ENCODE measurements around the gene HOXB9. TPM values are rescaled to one million over a fixed set of nuclear protein-coding genes. Genes with fewer than 3 reads are reported as not detected.
A peak's percentile ranks its signal among the peaks of the same experiment; 100 is the strongest.

Gene HOXB9
- total and polyA plus RNA-seq, 2 of the 13 experiments (the other 11 are each of a cell fraction or from before 2014, with no cell fraction given): not detected

DNA sequence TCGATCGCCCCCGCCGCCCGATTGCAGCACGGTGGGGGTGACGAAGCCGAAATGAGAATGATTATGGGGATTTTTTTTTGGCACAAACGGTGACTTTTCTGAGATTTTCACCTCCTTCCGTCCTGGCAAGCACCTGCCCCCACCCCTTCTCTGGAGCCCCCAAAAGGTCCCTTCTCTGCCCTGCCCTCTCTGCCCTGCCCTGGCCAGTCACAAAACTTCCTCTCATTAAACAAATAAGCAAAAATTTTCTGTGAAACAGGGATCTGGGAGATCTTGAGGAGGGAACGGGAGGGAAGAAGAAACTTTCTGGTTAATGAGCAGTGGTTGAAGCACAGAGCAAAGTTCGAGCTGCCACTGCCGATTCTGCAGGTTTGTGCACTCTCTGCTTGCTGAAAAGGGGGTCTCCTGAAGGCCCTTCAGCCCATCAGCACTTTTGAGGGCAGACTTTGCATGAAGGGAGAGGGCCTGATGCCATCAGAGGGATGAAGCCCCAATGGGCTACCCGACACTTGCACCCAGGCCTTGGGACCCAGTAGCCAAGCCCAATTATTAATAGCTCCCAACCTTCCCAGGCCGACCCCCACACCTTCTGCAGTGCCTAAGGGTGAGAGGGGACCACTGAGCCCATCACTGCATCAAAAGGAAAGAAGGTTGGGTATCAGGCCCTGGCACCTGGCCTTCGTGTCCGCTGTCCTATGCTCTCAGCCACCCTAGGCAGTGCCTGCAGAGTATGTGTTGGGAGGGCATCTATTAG lies 10.0 kb downstream of the HOXB9 start:
- no peak overlapping the region for H2AFZ ChIP-seq (ENCODE audit: low read length)
- H3K79me2 ChIP-seq (ENCODE audit: insufficient read depth, low read length): no peaks in the 10 kb centered on the region
- ChIA-PET CTCF (ENCODE audit: low intra/inter-chr PET ratio, low total read pairs) (interaction anchor here (1.5 kb wide), 1 partner anchor 281 kb away, joined by 5 read pairs; no protein-coding TSS in a partner anchor), POLR2A (no interaction called here)
- H3K4me1 ChIP-seq (ENCODE audit: insufficient read depth, low read length): peaks cover 10% of the 10 kb centered on the region
- no peaks in the 10 kb centered on the region for H3K9me3 ChIP-seq (ENCODE audit: low read length)
- H3K27ac ChIP-seq (ENCODE audit: extremely low read length, insufficient read depth, low read length): no peak overlapping the region
- no peaks in the 10 kb centered on the region for H3K36me3 ChIP-seq (replicated peaks in 1 of 2; ENCODE audit: control insufficient read depth in 1 of 2, insufficient read depth in 2 of 2, low read length in 2 of 2)
- ATAC-seq (no peak), DNase-seq (ENCODE audit: low spot score) (no peak), FAIRE-seq (no peak)
- no peak for TF ChIP-seq MEF2D (CRISPR knock-in tag; IDR thresholded peaks at IDR 0.05)
- TF ChIP-seq EZH2 (conservative IDR thresholded peaks at IDR 0.05; ENCODE audit: low read depth, low read length): peak; percentile 40; the same call in 1 of the 2 replicates
- no peak overlapping the region for H3K4me3 ChIP-seq (replicated peaks in 1 of 3; ENCODE audit: insufficient read depth in 1 of 3, low read depth in 2 of 3, low read length in 3 of 3)
- H3K9ac ChIP-seq (ENCODE audit: insufficient read depth, low read depth, low read length): no peak overlapping the region
- in situ Hi-C loops (cut with HindIII; ENCODE audit: extremely low pct_ligation_motif_present, low pct_unique_long_range_greater_than_20kb) (no loop called here), intact Hi-C loops (cut with micrococcal nuclease; ENCODE audit: unreplicated experiment) (loop anchor here (5.0 kb wide), 2 partner anchors 354 to 589 kb away; no protein-coding TSS in a partner anchor)
- whole genome bisulfite sequencing (ENCODE audit: low lambda C conversion rate): 12% methylated on average over 16 of the region's 17 CpGs
- H3K4me2 ChIP-seq (ENCODE audit: low read depth, low read length): no peak overlapping the region
- H3K27me3 ChIP-seq (ENCODE audit: control insufficient read depth in 1 of 2, insufficient read depth in 2 of 2, low read length in 2 of 2): peaks cover 42 to 97% of the 10 kb centered on the region in 2 experiments
- no TSS peak for BruUV-seq (replicated peaks)
- peaks cover 8% of the 10 kb centered on the region; the same call in 1 of the 2 replicates for H4K20me1 ChIP-seq (ENCODE audit: insufficient read depth, low read length)

DNA sequence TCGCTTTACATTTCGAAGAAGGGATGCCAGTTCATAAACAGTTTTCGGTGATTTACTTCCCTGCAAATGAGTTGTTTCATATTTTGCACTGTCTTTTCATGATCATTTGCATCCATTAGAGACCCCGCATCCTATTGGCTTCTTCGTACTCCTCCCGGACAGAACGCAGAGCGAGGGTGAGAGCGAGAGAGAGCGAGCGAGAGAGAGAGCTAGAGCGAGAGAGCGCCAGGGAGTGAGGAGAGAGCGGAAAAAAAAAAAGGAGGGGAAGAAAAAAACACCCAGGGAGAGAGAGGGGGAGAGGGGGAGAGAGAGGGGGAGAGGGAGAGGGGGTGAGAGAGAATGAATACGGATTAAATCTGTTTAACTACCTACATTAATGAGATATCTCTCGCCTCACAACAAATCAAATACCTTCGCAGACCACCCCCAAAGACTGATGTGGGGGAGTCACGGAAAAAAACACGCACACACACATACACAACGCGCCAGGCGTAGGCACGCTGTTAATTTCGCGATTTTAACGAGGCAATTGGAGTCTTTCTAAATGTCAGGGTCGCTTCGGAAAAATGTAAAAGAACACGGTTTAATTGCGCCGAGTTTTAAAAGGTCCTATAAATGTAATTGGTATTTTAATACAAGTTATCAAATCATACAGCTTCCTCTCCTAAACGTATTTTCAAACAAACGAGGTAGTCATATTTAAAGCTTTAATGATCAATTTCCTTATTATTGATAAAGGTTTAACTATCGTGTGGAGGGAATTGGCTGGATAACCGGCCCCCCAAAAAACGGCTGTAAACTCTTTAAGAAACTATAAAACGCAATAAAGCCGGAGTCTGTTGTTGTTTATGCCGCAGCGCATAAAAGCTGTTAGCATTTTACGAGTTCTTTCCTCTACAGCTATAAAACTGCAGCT lies 10.9 kb downstream of the HOXB9 start, which contains the start of gene HOXB8:
Gene HOXB8, minus strand, starts transcription at position 246 of the 916 bp plus-strand sequence. CDS start 588 bp downstream, outside the sequence.
- H3K4me3 ChIP-seq (replicated peaks in 1 of 3; ENCODE audit: insufficient read depth in 1 of 3, low read depth in 2 of 3, low read length in 3 of 3): no peak within 1 kb of the TSS
- in situ Hi-C loops (cut with HindIII; ENCODE audit: extremely low pct_ligation_motif_present, low pct_unique_long_range_greater_than_20kb): no loop called here

More for the DNA sequence above, 10.9 kb downstream of the HOXB9 start, which contains the start of gene HOXB8:
- Histone ChIP-seq H3K36me3 (replicated peaks in 1 of 2; ENCODE audit: control insufficient read depth in 1 of 2, insufficient read depth in 2 of 2, low read length in 2 of 2) (no peaks in the 10 kb centered on the region), H3K79me2 (ENCODE audit: insufficient read depth, low read length) (no peaks in the 10 kb centered on the region), H3K4me2 (ENCODE audit: low read depth, low read length) (no peak within 1 kb of the TSS), H3K9me3 (ENCODE audit: low read length) (no peaks in the 10 kb centered on the region), H3K9ac (ENCODE audit: insufficient read depth, low read depth, low read length) (no peak within 1 kb of the TSS), H4K20me1 (ENCODE audit: insufficient read depth, low read length) (peaks cover 6% of the 10 kb centered on the region; the same call in 1 of the 2 replicates), H3K27me3 (ENCODE audit: control insufficient read depth in 1 of 2, insufficient read depth in 2 of 2, low read length in 2 of 2) (peaks cover 38 to 97% of the 10 kb centered on the region in 2 experiments), H3K4me1 (ENCODE audit: insufficient read depth, low read length) (peaks cover 17% of the 10 kb centered on the region), H2AFZ (ENCODE audit: low read length) (no peak within 1 kb of the TSS), H3K27ac (ENCODE audit: extremely low read length, insufficient read depth, low read length) (no peak within 1 kb of the TSS)
- ChIA-PET CTCF (ENCODE audit: low intra/inter-chr PET ratio, low total read pairs) (no interaction called here), POLR2A (no interaction called here)
- FAIRE-seq: no peak
- no peak for DNase-seq (ENCODE audit: low spot score)
- 19% methylated on average over 41 of the region's 41 CpGs for WGBS (ENCODE audit: low lambda C conversion rate)
- peak; percentile 55 for TF ChIP-seq EZH2 (conservative IDR thresholded peaks at IDR 0.05; ENCODE audit: low read depth, low read length)
- peak; percentile 17 for TF ChIP-seq HNRNPK (IDR thresholded peaks at IDR 0.05; ENCODE audit: low read depth, low read length, poor library complexity, severe bottlenecking)
- TF ChIP-seq, protein P1, sequence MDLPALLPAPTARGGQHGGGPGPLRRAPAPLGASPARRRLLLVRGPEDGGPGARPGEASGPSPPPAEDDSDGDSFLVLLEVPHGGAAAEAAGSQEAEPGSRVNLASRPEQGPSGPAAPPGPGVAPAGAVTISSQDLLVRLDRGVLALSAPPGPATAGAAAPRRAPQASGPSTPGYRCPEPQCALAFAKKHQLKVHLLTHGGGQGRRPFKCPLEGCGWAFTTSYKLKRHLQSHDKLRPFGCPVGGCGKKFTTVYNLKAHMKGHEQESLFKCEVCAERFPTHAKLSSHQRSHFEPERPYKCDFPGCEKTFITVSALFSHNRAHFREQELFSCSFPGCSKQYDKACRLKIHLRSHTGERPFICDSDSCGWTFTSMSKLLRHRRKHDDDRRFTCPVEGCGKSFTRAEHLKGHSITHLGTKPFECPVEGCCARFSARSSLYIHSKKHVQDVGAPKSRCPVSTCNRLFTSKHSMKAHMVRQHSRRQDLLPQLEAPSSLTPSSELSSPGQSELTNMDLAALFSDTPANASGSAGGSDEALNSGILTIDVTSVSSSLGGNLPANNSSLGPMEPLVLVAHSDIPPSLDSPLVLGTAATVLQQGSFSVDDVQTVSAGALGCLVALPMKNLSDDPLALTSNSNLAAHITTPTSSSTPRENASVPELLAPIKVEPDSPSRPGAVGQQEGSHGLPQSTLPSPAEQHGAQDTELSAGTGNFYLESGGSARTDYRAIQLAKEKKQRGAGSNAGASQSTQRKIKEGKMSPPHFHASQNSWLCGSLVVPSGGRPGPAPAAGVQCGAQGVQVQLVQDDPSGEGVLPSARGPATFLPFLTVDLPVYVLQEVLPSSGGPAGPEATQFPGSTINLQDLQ (CRISPR knock-in tag; IDR thresholded peaks at IDR 0.05): no peak
- TF ChIP-seq HCFC1 (IDR thresholded peaks at IDR 0.05; ENCODE audit: low read depth, low read length): no peak
- ATAC-seq: no peak
- intact Hi-C loops (cut with micrococcal nuclease; ENCODE audit: unreplicated experiment): loop anchor here (5.0 kb wide), 2 partner anchors 353 to 588 kb away; no protein-coding TSS in a partner anchor
- BruUV-seq (replicated peaks): no TSS peak

Data from HepG2 (cell line).